GM18502 (cell line): ENCODE results near the gene GCNT3.

Experiments
- ATAC-seq: cut with Tn5 transposase; IDR thresholded peaks from one replicate; pipeline ENCODE4 v1.9.1; 2021; ENCODE audit warnings: mild to moderate bottlenecking; ENCODE audit not compliant: unreplicated experiment, poor library complexity

The GCNT3 gene, protein sequence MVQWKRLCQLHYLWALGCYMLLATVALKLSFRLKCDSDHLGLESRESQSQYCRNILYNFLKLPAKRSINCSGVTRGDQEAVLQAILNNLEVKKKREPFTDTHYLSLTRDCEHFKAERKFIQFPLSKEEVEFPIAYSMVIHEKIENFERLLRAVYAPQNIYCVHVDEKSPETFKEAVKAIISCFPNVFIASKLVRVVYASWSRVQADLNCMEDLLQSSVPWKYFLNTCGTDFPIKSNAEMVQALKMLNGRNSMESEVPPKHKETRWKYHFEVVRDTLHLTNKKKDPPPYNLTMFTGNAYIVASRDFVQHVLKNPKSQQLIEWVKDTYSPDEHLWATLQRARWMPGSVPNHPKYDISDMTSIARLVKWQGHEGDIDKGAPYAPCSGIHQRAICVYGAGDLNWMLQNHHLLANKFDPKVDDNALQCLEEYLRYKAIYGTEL

DNA sequence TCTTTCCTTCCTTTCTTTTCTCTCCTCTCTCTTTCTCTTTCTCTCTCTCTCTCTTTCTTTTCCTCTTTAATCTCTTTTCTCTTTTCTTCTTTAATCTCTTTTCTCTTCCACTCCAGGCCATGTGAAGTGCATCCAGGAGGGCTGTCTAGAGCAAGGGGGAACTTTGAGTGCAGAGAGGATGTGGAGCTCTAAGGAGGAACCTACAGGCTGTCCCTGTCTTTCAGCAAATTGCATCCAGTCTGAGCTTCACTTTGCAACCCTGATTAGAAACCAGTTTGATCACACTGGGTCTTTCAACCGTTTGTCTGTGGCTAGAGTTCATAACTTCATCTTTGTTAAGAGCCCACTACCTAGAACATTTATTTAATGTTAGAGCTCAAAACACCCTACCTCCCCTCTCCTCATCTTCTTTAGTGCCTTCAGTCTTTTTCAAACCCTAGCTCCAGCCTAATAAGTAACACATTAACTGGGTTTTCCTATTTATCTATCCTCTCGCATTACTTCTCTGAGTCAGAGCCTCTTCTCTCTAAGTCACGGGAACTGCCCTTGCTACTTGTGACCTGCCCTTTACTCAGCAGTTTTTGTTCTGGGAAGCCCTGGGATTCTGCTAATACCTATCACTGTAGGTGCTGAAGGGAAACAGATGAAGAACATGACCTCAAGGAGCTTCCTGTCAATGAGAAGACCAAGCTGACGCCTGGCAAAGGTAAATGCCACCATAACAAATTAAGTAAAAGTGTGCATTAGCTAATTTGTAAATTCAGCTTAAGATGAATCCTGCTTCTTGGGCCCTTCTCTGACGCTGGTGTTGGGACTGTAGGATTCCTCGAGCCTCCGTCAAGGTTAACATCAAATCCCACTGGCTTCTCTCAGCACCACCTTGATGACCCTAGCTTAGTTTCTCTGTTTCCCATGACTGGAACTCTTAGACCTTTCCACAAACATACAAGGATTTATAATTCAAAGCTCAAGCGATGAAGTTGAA lies at the start of gene GCNT3:
TSS of gene GCNT3 (plus strand) at position 508 of the 985 bp plus-strand sequence. CDS start 6,456 bp downstream, outside the sequence.
- ATAC-seq: no peak

DNA sequence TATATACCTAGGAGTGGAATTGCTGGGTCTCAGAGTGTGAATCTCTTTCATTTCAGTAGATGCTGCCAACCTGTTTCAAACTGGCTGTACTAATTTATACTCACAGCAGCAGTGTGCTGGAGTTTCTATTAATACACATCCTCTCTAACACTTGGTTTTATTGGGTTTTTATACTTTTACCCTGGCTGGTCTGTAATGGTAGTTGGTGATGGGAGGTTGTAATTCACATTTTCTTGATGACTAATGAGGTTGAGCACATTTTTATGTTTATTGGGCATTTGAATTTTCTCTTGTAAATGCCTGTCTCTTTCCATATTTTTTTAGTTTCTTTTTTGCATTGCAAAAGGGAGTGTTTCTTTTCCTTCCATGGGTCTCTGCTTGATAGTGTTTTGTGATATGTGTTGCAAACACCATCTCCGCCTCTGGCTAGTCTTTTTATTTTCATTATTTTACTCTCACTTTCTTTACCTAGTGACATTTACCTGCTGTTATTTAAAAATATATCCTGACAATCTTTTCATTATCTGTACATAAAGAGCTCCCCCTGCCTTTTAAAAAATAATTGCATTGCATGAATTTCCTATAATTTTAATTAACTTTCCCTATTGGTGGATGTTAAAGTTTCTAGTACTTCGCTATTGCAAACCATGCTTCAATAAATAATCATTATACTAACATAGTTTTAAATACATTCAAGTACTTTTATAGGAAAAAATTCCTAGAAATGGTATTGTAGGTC lies 49.0 kb upstream of the GCNT3 start:
- ATAC-seq: no peak

DNA sequence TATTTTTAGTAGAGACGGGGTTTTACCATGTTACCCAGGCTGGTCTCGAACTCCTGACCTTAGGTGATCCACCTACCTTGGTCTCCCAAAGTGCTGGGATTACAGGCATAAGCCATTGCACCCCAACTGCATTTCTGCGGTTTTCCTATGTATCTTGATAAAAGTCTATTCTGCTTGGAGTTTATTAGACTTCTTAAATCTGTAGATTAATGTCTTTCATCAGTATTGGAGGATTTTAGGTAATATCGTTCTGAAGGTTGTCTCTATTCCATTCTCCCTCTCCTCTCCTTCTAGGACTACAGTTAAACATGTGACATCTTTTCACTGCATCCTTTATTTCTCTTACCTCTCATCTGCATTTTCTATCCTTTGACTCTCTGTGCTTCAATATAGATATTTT lies 46.3 kb upstream of the GCNT3 start:
- no peak for ATAC-seq

DNA sequence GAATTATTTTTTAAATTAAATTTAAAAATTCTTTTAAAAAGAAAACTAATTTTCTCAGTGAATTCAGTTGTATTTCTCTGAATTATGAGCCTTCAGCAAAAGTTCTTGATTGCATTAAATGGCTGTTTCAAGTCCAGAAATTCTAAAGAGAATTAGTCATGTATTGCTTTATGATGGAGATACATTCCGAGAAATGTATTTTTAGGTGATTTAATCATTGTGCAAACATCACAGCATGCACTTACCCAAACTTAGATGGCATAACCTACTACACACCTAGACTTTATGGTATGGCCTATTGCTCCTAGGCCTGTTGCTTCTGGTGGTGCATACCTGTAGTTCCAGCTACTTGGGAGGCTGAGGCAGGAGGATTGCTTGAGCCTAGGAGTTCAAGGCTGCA lies 44.3 kb upstream of the GCNT3 start:
- no peak for ATAC-seq

DNA sequence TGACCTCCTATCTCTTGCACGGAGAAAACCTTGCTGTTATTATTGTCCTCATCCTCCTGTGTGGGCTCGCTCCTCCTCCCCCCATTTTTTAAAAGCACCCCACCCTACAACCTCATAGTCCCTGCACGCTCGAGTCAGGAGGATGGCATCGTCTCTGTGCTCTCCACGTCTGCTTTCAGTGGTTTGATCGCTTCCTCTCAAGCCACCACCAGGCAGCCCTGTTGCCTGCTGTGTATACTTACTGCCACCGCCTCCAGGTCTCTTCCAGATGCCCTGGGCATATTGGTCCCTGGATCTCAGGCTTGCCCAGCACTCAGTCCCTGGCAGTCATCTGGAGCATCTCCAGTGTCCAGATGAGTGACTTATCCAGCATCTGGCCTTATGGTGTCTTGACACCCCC lies 42.1 kb upstream of the GCNT3 start:
- ATAC-seq: no peak

DNA sequence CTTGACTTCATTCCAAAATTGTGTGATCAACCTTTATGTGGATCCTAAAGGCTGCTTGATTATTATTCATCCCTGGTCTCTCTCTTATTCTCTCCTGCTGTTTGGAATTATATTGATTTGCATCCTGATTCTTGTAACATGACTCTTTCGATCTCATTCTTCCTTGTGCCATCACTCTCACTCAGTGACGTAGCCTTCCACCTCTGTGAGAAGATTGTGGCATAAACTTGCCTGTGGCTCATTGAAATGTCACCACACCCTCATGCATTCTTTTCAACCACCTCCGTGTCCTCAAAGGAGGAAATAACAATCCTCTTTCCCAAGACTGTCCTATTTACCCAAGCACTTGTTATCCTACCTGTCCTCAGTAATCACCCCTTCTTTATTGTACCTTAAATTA lies 41.3 kb upstream of the GCNT3 start:
- ATAC-seq: no peak

DNA sequence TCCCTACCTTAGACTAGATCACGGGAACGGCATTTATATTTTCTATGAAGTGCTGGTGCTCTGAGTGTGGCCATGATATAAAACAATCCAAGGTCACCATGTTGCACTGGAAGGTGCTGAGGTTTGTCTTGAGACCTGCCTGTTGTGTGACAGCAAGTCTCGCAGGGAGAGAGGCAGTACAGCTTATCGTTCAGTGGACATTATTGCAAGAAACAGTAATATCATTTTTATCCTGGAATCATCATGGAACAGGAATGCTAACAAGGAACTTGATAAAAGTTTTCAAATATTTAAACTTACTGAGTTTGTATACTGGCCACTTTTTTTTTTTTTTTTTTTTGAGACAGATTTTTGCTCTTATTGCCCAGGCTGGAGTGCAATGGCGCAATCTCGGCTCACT lies 40.0 kb upstream of the GCNT3 start:
- no peak for ATAC-seq

DNA sequence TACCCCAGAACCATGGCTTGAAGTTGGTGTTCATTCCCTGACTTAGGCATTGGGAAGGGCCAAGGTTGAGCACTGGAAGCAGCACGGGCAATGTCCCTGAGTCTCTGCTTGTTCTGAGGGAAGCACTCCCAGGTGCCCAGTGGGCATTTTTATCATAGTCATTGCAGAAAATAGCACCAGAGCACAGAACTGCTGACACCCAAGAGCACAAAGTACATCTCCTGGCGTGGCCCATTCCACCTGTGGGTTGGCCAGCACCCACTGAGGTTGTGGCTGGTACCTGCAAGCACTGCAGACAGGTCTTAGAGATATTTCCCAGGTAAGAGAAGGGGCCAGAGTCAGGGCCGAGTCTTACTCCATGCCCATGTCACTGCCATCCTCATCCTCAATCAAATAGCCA lies 28.5 kb upstream of the GCNT3 start:
- ATAC-seq: no peak

DNA sequence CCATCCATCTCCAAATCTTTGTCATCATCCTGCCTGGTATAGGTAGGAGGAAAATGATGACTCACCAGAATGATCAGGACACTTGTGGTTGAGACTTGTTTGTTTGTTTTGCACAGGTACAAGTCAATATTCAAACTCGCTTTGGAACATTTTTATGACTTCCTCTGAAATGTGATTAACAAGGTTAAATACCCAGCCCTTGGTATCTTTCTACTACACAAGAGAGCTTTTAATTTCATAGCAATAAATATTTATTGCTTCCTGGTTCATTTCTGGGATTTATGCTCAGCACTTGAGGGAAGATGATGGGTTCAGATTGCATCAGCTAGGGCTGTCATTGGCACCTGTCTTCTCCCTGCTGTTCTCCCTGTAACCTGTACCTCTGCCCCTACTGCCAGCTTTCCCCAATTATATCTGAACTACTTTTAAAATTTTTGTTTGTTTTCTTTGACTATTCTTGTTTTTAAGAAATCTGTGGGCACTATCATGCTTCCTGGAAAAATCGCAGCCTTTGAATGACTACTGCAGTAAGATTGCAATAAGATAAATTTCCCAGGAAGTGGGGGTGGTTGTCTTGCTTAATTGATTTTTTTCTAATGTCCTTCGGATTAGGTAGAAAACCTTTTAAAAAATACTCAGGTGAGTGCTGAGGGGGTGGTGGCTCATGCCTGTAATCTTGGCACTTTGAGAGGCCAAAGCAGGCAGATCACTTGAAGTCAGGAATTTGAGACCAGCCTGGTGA lies 24.3 kb upstream of the GCNT3 start:
- no peak for ATAC-seq

DNA sequence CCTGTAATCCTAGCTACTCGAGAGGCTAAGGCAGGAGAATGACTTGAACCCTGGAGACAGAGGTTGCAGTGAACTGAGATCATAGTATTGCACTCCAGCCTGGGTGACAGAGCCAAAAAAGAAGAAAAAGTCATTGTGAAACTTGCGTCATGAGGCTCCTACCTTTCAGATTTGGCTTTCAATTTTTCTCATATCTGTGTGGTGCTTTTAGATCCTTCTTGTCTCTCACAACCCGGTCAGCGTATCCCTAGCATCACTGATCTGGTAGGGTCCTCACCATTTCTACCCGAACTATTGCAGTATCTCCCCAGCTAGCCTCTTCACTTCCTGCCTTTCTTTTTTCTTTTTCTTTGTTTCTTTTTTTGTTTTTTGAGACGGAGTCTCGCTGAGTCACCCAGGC lies 21.6 kb upstream of the GCNT3 start:
- no peak for ATAC-seq

DNA sequence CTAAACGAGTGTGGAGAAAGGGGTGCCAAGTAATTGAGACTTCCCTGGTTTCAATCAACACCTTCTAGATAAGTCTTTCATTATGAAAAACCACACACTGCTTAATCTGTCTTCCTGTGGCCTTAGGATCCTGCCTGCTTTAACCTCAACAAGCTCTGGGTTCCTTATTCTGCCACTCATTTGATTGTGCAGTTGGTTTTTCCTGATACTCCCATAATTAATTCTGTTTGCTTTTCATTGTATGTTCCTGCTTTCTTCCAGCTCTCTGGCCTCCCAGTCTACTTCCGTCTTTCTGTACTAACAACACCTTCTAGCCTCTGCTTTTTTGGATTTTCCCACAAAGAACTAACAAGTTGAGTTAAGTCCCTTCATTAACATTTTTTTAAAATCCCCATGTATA lies 20.2 kb upstream of the GCNT3 start:
- no peak for ATAC-seq

DNA sequence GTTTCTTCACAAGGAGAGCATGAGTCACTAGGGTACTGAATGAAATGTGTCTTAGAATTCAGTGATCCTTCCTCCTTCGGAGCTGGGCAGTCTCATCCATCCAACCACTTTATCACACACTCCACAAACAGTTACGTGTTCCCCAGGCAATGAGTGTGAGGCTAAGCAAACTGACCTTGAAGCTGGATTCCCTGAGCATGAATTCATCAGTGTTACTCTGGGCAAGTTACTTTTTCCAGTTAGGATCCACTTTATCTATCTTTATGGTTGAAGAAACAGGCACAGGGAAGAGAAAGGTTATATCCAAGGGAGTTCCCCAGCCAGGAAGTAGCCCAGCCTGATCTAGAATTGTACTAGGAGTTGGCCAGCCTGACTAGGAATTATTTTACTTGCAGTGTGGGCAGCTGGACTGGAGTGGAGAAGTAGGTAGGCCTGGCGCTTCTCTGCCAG lies 17.1 kb upstream of the GCNT3 start:
- ATAC-seq: no peak

DNA sequence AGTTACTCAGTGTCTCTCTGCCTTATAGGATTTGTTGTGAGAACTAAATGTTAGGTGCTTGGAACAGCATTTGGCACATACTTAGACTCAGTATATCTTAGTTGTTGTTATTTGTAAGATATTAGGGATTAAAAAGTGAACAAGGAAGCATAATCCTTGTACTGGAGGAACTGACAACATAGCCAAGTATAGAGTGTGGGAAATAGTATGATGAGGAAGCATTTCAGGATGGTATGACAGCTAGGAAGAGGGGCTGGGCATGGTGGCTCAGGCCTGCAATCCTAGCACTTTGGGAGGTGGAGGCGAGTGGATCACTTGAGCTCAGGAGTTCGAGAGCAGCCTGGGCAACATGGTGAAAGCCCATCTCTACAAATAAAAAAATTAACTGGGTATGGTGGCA lies 16.6 kb upstream of the GCNT3 start:
- no peak for ATAC-seq

DNA sequence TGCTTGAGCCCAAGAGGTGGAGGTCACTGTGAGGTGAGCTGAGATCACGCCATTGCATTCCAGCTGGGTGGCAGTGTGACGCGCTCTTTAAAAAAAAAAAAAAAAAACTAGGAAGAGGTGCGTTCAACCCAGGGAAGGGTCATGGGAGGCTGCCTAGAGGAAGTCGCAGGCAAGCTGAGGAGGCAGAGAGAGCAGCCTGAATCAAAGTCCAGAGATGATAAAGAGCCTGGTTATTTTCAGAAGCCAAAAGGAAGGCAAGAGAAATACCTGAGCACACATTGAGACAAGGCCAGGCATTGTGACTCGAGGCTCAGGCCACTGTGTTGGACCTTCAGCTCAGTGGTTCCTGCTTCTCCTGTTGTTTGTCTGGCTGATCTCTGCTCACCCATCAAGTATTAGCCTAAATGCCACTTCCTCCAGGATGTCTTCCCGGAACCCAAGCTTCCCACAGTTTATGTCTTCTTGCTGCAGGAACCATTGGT lies 16.1 kb upstream of the GCNT3 start:
- ATAC-seq: no peak

DNA sequence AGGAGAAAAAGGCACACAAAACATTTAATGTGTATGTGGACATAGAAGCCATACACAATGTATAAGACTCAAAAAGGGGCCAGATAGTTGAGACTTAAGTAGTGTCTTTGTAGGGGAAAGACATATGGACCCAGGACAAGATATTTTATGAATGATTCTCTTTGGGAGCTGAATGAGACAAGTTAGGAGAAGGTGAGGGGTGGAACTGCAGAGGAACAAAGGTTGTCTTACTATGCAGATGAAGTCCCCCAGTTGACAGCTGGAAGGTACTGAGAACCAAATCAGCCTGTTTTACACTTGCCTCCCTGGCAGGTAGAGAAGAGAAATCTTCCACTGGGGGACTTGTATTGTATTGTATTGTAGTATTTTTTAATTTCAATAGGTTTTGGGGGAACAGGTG lies 14.9 kb upstream of the GCNT3 start:
- ATAC-seq: no peak

DNA sequence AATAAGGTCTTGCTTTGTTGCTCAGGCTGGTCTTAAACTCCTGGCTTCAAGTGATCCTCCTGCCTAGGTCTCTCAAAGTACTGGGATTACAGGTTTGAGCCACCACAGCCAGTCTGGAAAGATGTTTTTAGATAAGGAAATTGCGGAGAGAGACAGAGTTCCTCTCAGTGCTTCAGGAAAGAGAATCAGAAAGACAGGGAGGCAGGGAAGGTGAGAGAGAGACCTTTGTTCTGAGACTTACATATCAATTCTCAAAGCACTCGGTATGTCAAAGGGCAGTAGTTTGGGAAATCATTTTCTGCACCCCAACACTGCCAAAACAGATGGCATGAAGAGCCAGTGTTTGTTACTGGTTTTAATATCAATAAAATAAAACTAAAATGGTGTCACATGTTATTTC lies 13.1 kb upstream of the GCNT3 start:
- no peak for ATAC-seq

DNA sequence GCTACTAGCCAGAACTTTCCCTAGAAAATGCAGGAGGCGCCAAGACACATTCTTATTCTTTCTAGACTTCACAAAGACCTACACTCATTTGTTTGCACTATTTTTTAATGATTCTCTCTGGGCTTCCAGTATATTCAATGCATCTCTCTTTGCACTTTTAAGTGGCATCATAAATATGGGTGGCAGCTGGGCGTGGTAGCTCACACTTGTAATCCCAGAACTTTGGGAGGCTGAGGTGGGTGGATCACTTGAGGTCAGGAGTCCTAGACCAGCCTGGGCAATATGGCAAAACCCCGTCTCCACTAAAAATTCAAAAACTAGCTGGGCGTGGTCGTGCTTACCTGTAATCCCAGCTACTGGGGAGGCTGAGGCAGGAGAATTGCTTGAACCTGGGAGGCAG lies 5.6 kb upstream of the GCNT3 start:
- ATAC-seq: no peak

DNA sequence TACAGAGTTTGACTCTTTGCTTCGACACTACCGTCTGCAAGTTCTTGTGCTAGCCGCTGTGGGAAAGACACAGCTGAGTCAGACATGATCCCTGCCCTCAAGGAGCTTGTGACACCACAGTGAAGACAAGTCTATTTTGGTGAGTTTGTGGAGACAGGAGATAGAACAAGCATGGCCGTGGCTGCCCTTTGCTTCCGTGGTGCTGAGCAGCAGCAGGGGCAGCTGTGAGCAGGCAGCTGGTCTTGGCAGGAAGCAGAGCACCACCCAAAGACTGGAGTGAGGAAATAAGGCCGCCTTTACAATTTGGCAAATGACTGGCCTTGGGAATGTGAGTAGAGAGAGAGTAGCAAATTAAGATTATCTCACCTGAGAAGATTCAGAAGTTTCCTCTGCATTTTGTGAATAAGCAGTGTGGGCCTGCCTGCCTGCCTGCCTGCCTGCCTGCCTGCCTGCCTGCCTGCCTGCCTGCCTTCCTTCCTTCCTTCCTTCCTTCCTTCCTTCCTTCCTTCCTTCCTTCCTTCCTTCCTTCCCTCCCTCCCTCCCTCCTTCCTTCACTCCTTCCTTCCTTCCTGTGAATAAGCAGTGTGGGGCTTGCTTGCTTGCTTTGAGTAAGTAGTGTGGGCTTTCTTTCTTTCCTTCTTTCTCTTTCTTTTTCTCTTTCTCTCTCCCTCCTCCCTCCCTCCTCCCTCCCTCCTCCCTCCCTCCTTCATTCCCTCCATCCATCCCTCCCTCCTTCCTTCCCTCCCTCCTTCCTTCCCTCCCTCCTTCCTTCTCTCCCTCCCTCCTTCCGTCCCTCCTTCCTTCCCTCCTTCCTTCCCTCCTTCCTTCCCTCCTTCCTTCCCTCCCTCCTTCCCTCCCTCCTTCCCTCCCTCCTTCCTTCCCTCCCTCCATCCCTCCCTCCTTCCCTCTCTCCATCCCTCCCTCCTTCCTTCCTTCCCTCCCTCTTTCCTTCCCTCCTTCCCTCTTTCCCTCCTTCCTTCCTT lies 1.6 kb upstream of the GCNT3 start:
- ATAC-seq: no peak

DNA sequence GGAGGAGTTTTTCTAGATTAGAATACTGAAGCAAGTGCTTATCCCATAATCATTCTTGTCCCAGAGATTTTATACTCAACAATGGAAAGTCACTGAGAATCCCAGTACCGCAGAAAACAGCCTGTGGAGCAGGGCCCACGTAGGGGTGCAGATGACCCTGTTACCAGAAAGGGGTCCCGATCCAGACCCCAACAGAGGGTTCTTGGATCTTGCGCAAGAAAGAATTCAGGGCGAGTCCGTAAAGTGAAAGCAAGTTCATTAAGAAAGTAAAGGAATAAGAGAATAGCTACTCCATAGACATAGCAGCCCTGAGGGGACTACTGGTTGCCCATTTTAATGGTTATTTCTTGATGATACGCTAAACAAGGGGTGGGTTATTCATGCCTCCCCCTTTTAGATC lies 2.6 kb downstream of the GCNT3 start:
- ATAC-seq: no peak
